ENCODE measurements around the gene CELF2. TPM values are rescaled to one million over a fixed set of nuclear protein-coding genes. Genes with fewer than 3 reads are reported as not detected.

Gene CELF2
- total RNA-seq, 1 donor from 2014 or later, result 77.6 TPM

DNA sequence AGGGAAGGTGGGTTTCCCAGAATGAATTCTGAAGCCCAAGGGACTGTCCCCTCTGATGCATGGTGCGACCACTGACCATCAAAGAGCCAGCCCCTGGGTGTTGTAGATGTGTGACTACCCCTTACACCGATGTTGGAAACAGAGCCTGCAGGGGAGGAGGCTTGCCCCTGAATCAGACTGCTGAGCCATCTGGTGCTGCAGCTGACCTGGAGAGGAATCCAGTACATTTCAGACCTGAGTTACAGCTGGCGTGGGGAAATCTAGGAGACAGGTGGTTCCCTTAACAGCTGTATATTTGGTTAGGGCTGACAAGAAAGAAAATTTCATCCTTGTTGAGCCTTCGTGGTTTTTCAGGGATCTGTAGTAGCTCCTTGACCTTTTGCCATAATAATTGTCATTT is 195.5 kb downstream of the CELF2 start:
- DNase-seq (ENCODE audit: low read depth, low spot score), result no peak
- Mint-ChIP-seq H3K9me3 (no peaks in the 10 kb centered on the region), H3K27me3 (ENCODE audit: low read depth) (no peaks in the 10 kb centered on the region), H3K4me3 (no peak overlapping the region), H3K36me3 (ENCODE audit: low read depth) (peaks cover 20% of the 10 kb centered on the region), H3K27ac (ENCODE audit: unreplicated experiment) (no peak overlapping the region), H3K4me1 (peaks cover 58% of the 10 kb centered on the region)
- TF ChIP-seq, protein P1, sequence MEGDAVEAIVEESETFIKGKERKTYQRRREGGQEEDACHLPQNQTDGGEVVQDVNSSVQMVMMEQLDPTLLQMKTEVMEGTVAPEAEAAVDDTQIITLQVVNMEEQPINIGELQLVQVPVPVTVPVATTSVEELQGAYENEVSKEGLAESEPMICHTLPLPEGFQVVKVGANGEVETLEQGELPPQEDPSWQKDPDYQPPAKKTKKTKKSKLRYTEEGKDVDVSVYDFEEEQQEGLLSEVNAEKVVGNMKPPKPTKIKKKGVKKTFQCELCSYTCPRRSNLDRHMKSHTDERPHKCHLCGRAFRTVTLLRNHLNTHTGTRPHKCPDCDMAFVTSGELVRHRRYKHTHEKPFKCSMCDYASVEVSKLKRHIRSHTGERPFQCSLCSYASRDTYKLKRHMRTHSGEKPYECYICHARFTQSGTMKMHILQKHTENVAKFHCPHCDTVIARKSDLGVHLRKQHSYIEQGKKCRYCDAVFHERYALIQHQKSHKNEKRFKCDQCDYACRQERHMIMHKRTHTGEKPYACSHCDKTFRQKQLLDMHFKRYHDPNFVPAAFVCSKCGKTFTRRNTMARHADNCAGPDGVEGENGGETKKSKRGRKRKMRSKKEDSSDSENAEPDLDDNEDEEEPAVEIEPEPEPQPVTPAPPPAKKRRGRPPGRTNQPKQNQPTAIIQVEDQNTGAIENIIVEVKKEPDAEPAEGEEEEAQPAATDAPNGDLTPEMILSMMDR (conservative IDR thresholded peaks at IDR 0.05), result no peak

DNA sequence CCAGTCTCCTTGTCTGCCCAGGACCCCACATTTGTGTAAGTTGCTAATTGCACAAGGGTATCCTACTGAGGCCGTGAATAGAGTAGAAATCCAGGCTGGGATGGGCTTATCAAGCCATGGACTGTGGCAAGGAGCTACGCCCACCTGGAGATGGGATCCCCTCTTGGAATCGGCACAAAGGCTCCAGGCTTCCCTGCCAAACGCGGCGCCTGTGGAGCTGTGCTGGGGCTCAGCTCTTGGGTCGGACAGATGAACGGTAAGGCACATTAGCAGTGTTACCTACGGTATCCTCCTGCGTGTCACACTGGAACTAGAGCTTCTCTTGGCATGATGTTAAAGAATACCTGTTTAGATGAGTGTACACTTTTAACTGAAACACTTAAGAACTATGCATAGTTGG is 196.7 kb downstream of the CELF2 start:
- Mint-ChIP-seq H3K4me1 (peaks cover 46% of the 10 kb centered on the region), H3K4me3 (no peak overlapping the region), H3K27me3 (ENCODE audit: low read depth) (no peaks in the 10 kb centered on the region), H3K27ac (ENCODE audit: unreplicated experiment) (no peak overlapping the region), H3K36me3 (ENCODE audit: low read depth) (peaks cover 19% of the 10 kb centered on the region), H3K9me3 (no peaks in the 10 kb centered on the region)
- TF ChIP-seq, protein P1 (conservative IDR thresholded peaks at IDR 0.05), result no peak
- no peak for DNase-seq (ENCODE audit: low read depth, low spot score)

DNA sequence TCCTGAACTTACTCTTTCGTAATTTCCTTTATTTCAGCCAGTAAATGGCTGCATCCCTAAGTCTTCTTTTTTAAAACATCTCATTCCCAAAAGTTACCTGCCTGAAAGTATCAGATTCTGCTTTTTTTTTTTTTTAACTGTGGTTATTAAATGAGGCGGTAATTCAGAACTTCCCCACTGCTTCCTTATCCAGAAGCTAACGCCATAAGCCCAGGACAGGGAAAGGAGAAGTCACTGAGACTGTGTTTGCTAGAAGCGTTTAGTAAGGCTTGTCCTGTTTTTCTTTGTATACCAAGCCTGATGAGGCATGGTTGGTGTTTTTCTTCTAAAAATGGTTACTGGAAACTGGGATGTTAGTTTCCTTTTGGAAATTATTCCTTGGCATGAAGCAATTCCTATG is 197.8 kb downstream of the CELF2 start:
- Mint-ChIP-seq H3K9me3 (no peaks in the 10 kb centered on the region), H3K27ac (ENCODE audit: unreplicated experiment) (no peak overlapping the region), H3K36me3 (ENCODE audit: low read depth) (peaks cover 22% of the 10 kb centered on the region), H3K4me1 (peaks cover 36% of the 10 kb centered on the region), H3K27me3 (ENCODE audit: low read depth) (no peaks in the 10 kb centered on the region), H3K4me3 (no peak overlapping the region)
- DNase-seq (ENCODE audit: low read depth, low spot score), result no peak
- TF ChIP-seq, protein P1 (conservative IDR thresholded peaks at IDR 0.05), result no peak

DNA sequence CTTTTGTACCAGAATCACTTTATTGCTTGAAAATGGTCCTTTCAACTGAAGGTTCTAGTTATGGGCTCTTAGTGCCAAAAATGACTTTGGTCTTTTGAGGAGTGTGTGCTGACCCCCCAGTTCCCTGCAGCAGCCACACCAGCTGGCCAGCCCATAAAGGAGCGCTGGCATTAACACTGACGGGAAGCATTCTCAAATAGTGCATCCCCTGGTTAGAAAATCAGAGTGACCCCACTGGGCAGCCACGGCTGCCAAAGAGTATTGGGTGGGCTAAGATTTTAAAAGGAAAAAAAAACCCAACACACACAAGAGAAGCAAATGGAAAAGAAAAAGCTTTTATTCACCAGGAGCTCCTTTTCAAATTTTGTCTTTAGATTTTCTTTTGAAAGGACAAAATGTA is 199.8 kb downstream of the CELF2 start:
- no peak for DNase-seq (ENCODE audit: low read depth, low spot score)
- Mint-ChIP-seq H3K4me3 (no peak overlapping the region), H3K4me1 (peaks cover 15% of the 10 kb centered on the region), H3K27ac (ENCODE audit: unreplicated experiment) (no peak overlapping the region), H3K9me3 (no peaks in the 10 kb centered on the region), H3K36me3 (ENCODE audit: low read depth) (peaks cover 22% of the 10 kb centered on the region), H3K27me3 (ENCODE audit: low read depth) (no peaks in the 10 kb centered on the region)
- TF ChIP-seq, protein P1 (conservative IDR thresholded peaks at IDR 0.05), result no peak

DNA sequence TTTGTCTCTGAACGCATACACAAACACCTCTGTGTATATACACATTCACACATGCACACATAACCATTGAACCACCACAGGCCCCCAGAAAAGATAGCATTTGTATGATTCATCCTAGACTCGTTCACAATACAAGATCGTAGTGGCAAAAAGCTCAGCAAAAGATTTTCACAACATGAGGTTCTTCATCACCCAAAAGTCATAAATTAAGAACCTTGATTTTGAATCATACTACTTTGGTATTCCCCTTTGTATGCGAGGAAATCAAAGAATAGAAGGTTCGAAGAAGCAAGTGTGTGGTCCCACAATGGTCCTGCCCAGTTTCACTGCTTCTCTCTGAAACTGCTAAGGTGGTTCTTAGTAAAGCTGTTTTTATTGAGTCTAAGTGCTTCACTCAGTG is 200.7 kb downstream of the CELF2 start:
- peaks cover 22% of the 10 kb centered on the region for H3K36me3 Mint-ChIP-seq (ENCODE audit: low read depth)
- no peaks in the 10 kb centered on the region for H3K27me3 Mint-ChIP-seq (ENCODE audit: low read depth)
- H3K9me3 Mint-ChIP-seq, result no peaks in the 10 kb centered on the region
- H3K4me1 Mint-ChIP-seq, result peaks cover 11% of the 10 kb centered on the region
- no peak overlapping the region for H3K27ac Mint-ChIP-seq (ENCODE audit: unreplicated experiment)
- no peak overlapping the region for H3K4me3 Mint-ChIP-seq
- TF ChIP-seq, protein P1 (conservative IDR thresholded peaks at IDR 0.05), result no peak
- DNase-seq (ENCODE audit: low read depth, low spot score), result no peak

DNA sequence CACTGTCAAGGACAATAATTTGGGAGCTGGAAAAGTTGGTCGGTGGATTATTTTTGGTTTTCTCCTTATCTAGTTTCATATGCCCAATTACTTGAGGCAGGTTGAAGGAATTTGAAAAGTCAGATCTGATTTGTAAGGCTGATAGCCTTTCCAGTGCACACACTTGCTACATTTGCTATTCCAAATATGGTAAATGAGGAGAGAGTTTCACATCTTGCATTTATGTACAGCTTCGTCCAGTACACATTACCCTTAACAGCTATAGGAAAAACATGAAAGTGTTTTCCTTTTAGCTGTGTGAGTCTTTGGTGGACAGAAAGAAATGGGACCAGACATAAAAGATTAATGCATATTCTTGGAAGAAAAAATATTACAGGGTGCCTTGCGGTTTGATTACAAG is 201.8 kb downstream of the CELF2 start:
- Mint-ChIP-seq H3K4me1 (peaks cover 19% of the 10 kb centered on the region), H3K27me3 (ENCODE audit: low read depth) (no peaks in the 10 kb centered on the region), H3K9me3 (no peaks in the 10 kb centered on the region), H3K27ac (ENCODE audit: unreplicated experiment) (no peak overlapping the region), H3K4me3 (no peak overlapping the region), H3K36me3 (ENCODE audit: low read depth) (peaks cover 22% of the 10 kb centered on the region)
- TF ChIP-seq, protein P1 (conservative IDR thresholded peaks at IDR 0.05), result no peak
- DNase-seq (ENCODE audit: low read depth, low spot score), result no peak
